Activated CD4-positive, alpha-beta T cell treated with anti-CD3 and anti-CD28 coated beads, Interleukin-2, amount 50 U/mL, for 4 hours (primary cell): ENCODE measurements around the gene IL37.

Experiments used
- DNase-seq, 2 experiments: peaks; one replicate each; pipeline ENCODE4 v3.0.0-alpha.2; 2020

IL37 gene

GRCh38 chr2:112962308-112963175, 51.6 kb downstream of the IL37 start:
- DNase-seq = no peak

- no peak for DNase-seq
Measured at GRCh38 chr2:112967023-112967422, 56.1 kb downstream of the IL37 start.
